Measurements from ENCODE around the gene NTNG2. TPM values are rescaled to one million over a fixed set of nuclear protein-coding genes. Genes with fewer than 3 reads are reported as not detected.

NTNG2 gene
- total and polyA plus RNA-seq, 2 donors (not counting 1 experiment from before 2014, with no cell fraction given): 5.0 to 6.6 TPM

- ATAC-seq (ENCODE audit: low read depth) (no peak), DNase-seq (peak; percentile 85)
- Histone ChIP-seq H3K27me3 (replicated peaks in 1 of 4; ENCODE audit: control extremely low read depth in 1 of 4, control insufficient read depth in 3 of 4, insufficient read depth in 4 of 4, low read length in 3 of 4) (peaks cover 0 to 3% (median under 1%) of the 10 kb centered on the region in 4 experiments), H3K79me2 (ENCODE audit: control insufficient read depth, insufficient read depth, low read length) (no peaks in the 10 kb centered on the region), H3K36me3 (replicated peaks in 1 of 2; ENCODE audit: control extremely low read depth in 1 of 2, control insufficient read depth in 1 of 2, extremely low read depth in 1 of 2, insufficient read depth in 2 of 2, low read length in 1 of 2) (no peaks in the 10 kb centered on the region), H3K4me1 (ENCODE audit: control insufficient read depth in 2 of 2, insufficient read depth in 2 of 2, low read length in 2 of 2) (peaks cover 0 to 15% of the 10 kb centered on the region in 2 donors), H3K9me3 (ENCODE audit: control extremely low read depth in 1 of 3, control insufficient read depth in 2 of 3, insufficient read depth in 1 of 3, low read length in 2 of 3) (no peaks in the 10 kb centered on the region), H3K4me2 (replicated peaks; ENCODE audit: low read depth, low read length, poor library complexity, severe bottlenecking) (no peak overlapping the region), H3K4me3 (ENCODE audit: control extremely low read depth in 1 of 5, extremely low read depth in 1 of 5, insufficient read depth in 1 of 5, low read depth in 2 of 5, low read length in 4 of 5) (no peak overlapping the region), H4K20me1 (ENCODE audit: control insufficient read depth, insufficient read depth, low read length, poor library complexity, severe bottlenecking) (no peaks in the 10 kb centered on the region), H3K27ac (ENCODE audit: low read length in 2 of 2) (no peak overlapping the region), H2AFZ (ENCODE audit: insufficient read depth, low read depth, low read length, poor library complexity, severe bottlenecking) (no peak overlapping the region), H3K9ac (ENCODE audit: low read length) (no peak overlapping the region)
- Mint-ChIP-seq H3K9me3 (ENCODE audit: insufficient read depth) (no peaks in the 10 kb centered on the region), H3K27ac (no peak overlapping the region), H3K27me3 (no peaks in the 10 kb centered on the region), H3K4me1 (peaks cover 5% of the 10 kb centered on the region), H3K4me3 (no peak overlapping the region)
- ChIA-PET POLR2A (no interaction called here), CTCF (interaction anchor here (0.5 to 10.9 kb wide), 22 partner anchors 9 to 966 kb away, joined by 3 to 144 read pairs (median 3); partner anchors contain the start of genes NTNG2 and SETX)
- TF ChIP-seq CTCF (IDR thresholded peaks at IDR 0.05) (peak; percentile 95), EZH2 (IDR thresholded peaks at IDR 0.05; ENCODE audit: borderline replicate concordance, insufficient read depth, low read depth, low read length, poor library complexity, severe bottlenecking) (no peak)
- intact Hi-C loops (cut with micrococcal nuclease): no loop called here
- 43% methylated on average over 16 of the region's 19 CpGs for WGBS (ENCODE audit: insufficient coverage)
These were observed 74.2 kb downstream of the NTNG2 start for GRCh38 chr9:132235894-132236661.

- no peak overlapping the region for H3K4me3 ChIP-seq (ENCODE audit: control extremely low read depth in 1 of 5, extremely low read depth in 1 of 5, insufficient read depth in 1 of 5, low read depth in 2 of 5, low read length in 4 of 5)
- DNase-seq: no peak
- no peak overlapping the region for H3K4me2 ChIP-seq (replicated peaks; ENCODE audit: low read depth, low read length, poor library complexity, severe bottlenecking)
- ChIA-PET POLR2A (no interaction called here), CTCF (interaction anchor here (0.5 to 10.9 kb wide), 19 partner anchors 8 to 967 kb away, joined by 3 to 144 read pairs (median 3); partner anchors contain the start of genes NTNG2 and SETX)
- H3K9ac ChIP-seq (ENCODE audit: low read length): no peak overlapping the region
- H3K79me2 ChIP-seq (ENCODE audit: control insufficient read depth, insufficient read depth, low read length): no peaks in the 10 kb centered on the region
- Mint-ChIP-seq H3K4me3 (no peak overlapping the region), H3K27me3 (no peaks in the 10 kb centered on the region), H3K9me3 (ENCODE audit: insufficient read depth) (no peaks in the 10 kb centered on the region), H3K4me1 (peaks cover 9% of the 10 kb centered on the region), H3K27ac (no peak overlapping the region)
- intact Hi-C loops (cut with micrococcal nuclease): no loop called here
- H3K4me1 ChIP-seq (ENCODE audit: control insufficient read depth in 2 of 2, insufficient read depth in 2 of 2, low read length in 2 of 2): peaks cover 0 to 15% of the 10 kb centered on the region in 2 donors
- H4K20me1 ChIP-seq (ENCODE audit: control insufficient read depth, insufficient read depth, low read length, poor library complexity, severe bottlenecking): no peaks in the 10 kb centered on the region
- no peak overlapping the region for H3K27ac ChIP-seq (ENCODE audit: low read length in 2 of 2)
- peaks cover 0 to 3% (median 0%) of the 10 kb centered on the region in 4 experiments for H3K27me3 ChIP-seq (replicated peaks in 1 of 4; ENCODE audit: control extremely low read depth in 1 of 4, control insufficient read depth in 3 of 4, insufficient read depth in 4 of 4, low read length in 3 of 4)
- WGBS (ENCODE audit: insufficient coverage): 61% methylated on average over 18 of the region's 18 CpGs
- H2AFZ ChIP-seq (ENCODE audit: insufficient read depth, low read depth, low read length, poor library complexity, severe bottlenecking): no peak overlapping the region
- no peaks in the 10 kb centered on the region for H3K36me3 ChIP-seq (replicated peaks in 1 of 2; ENCODE audit: control extremely low read depth in 1 of 2, control insufficient read depth in 1 of 2, extremely low read depth in 1 of 2, insufficient read depth in 2 of 2, low read length in 1 of 2)
- no peaks in the 10 kb centered on the region for H3K9me3 ChIP-seq (ENCODE audit: control extremely low read depth in 1 of 3, control insufficient read depth in 2 of 3, insufficient read depth in 1 of 3, low read length in 2 of 3)
- no peak for TF ChIP-seq EZH2 (IDR thresholded peaks at IDR 0.05; ENCODE audit: borderline replicate concordance, insufficient read depth, low read depth, low read length, poor library complexity, severe bottlenecking)
- TF ChIP-seq CTCF (IDR thresholded peaks at IDR 0.05): peak; percentile 66
- ATAC-seq (ENCODE audit: low read depth): no peak
These were observed 74.9 kb downstream of the NTNG2 start for GRCh38 chr9:132236662-132237311.
